GM23248 (cell line): Measurements from ENCODE around the gene SNX5.

Experiments
- EZH2 ChIP-seq: fragments of 200-600 bp; sonication (generic); IDR thresholded peaks from 2 replicates; pipeline ENCODE4 v1.6.1; 2018; ENCODE audit warnings: antibody characterized with exemption, mild to moderate bottlenecking; ENCODE audit not compliant: insufficient read depth, poor library complexity, severe bottlenecking
- EZH2phosphoT487 ChIP-seq: fragments of 200-600 bp; sonication (generic); IDR thresholded peaks from 2 replicates; pipeline ENCODE4 v1.6.1; 2018; ENCODE audit warnings: antibody characterized with exemption, moderate library complexity, mild to moderate bottlenecking, low read depth; ENCODE audit not compliant: insufficient read depth

DNA sequence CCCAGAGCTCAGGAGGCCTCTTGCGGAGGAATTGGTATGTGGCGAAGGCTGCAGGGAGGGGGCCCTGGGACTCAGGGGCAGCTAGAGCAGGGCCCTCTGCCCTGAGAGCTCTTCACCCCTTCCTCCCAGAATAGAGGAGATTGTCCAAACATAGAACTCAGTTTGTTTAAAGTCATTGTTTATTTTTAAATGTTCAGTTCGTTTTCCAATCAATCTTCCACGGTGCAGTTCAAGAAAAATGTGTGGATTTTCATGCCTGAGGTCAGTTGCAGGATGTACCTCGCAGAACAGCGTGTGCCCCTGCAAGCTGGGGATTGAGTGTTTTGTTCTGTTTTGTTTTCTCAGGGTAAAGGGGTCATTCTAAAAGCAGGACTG lies 37.4 kb upstream of the SNX5 start:
- TF ChIP-seq EZH2 (no peak), EZH2phosphoT487 (no peak)
